ENCODE measurements around the gene PRKAR1B.

PRKAR1B gene

DNA sequence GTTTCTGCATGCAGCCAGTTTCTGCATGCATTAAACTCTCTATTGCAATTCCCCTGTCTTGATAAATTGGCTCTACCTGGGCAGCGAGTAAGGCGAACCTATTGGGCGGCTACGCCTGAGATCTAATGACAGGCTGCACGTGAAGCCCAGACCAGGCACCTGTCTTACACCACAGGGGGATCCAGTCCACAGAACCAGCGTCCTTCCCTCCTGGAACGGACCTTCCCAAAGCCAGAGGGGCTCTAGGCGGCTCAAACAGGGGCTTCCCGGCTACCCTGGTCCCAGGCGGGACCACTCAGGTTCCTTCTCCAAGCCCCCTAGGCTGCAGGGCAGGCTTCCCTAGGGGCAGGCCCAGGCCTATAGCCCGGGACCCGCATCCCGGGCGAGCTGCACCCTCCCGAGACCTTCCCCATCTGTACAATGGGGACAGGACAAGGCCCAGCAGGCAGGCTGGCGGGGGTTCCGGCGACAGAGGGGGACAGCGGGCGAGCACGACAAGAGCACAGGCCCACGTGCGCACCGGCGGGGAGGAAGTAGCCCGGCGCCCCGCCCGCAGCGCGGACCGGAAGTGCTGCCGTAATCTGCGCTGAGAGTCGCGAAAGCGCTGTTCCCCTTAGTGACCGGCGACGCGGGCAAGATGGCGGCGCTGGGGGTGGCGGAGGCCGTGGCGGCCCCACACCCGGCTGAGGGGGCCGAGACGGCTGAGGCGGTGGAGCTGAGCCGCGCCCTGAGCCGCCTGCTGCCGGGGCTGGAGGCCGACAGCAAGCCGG is 812 bp downstream of the PRKAR1B start, which contains the start of gene DNAAF5 (continued):
- TF ChIP-seq ZBTB10 (tag by site-specific recombination; IDR thresholded peaks at IDR 0.05) (peak; percentile 76), ZNF174 (tag by site-specific recombination; IDR thresholded peaks at IDR 0.05) (no peak), ZNF202 (tag by site-specific recombination; IDR thresholded peaks at IDR 0.05; ENCODE audit: borderline replicate concordance) (no peak), ZNF521 (tag by site-specific recombination; IDR thresholded peaks at IDR 0.05) (no peak), MZF1 (tag by site-specific recombination; IDR thresholded peaks at IDR 0.05; ENCODE audit: borderline replicate concordance) (no peak), SP7 (tag by site-specific recombination; IDR thresholded peaks at IDR 0.05) (peak; percentile 53; the same call in 1 of the 2 replicates), ZNF394 (tag by site-specific recombination; IDR thresholded peaks at IDR 0.05; ENCODE audit: borderline replicate concordance) (peak; percentile 24; the same call in 1 of the 2 replicates), ZBTB48 (tag by site-specific recombination; IDR thresholded peaks at IDR 0.05) (0 out of 2 replicates have a peak, but pooled peaks have one; percentile 43), ZBTB7A (tag by site-specific recombination; IDR thresholded peaks at IDR 0.05; ENCODE audit: low read depth) (no peak)

- TF ChIP-seq TCF7L2 (IDR thresholded peaks at IDR 0.05; ENCODE audit: borderline replicate concordance, low read depth, low read length): no peak
- no peak for TF ChIP-seq ZNF76 (tag by site-specific recombination; IDR thresholded peaks at IDR 0.05; ENCODE audit: borderline replicate concordance, low read depth)
- 0 out of 2 replicates have a peak, but pooled peaks have one; percentile 10 for TF ChIP-seq ZNF548 (tag by site-specific recombination; IDR thresholded peaks at IDR 0.05)
- ChIA-PET POLR2A (interaction anchor here (0.5 to 0.7 kb wide), 2 partner anchors 33 to 81 kb away, joined by 3 read pairs; no protein-coding TSS in a partner anchor), CTCF (interaction anchor here (0.8 kb wide), 1 partner anchor 9 kb away, joined by 3 read pairs; no protein-coding TSS in a partner anchor)
- Histone ChIP-seq H3K36me3 (ENCODE audit: control insufficient read depth in 2 of 2, insufficient read depth in 1 of 2, low read length in 2 of 2) (peaks cover 0 to 18% of the 10 kb centered on the region in 2 experiments; a peak in 1 of 3 replicates), H3K4me1 (ENCODE audit: control insufficient read depth, insufficient read depth, low read length) (no peaks in the 10 kb centered on the region), H3K9me3 (ENCODE audit: control insufficient read depth, insufficient read depth, low read depth, low read length) (no peaks in the 10 kb centered on the region), H3K27ac (ENCODE audit: extremely low read depth, low read depth, low read length) (no peak overlapping the region), H3K4me3 (ENCODE audit: low read depth, low read length) (no peak overlapping the region)
Observed at GRCh38 chr7:725223-726005, 1.7 kb downstream of the PRKAR1B start.

- CTCF ChIA-PET: no interaction called here
- POLR2A ChIA-PET: no interaction called here
- TF ChIP-seq, protein P1, sequence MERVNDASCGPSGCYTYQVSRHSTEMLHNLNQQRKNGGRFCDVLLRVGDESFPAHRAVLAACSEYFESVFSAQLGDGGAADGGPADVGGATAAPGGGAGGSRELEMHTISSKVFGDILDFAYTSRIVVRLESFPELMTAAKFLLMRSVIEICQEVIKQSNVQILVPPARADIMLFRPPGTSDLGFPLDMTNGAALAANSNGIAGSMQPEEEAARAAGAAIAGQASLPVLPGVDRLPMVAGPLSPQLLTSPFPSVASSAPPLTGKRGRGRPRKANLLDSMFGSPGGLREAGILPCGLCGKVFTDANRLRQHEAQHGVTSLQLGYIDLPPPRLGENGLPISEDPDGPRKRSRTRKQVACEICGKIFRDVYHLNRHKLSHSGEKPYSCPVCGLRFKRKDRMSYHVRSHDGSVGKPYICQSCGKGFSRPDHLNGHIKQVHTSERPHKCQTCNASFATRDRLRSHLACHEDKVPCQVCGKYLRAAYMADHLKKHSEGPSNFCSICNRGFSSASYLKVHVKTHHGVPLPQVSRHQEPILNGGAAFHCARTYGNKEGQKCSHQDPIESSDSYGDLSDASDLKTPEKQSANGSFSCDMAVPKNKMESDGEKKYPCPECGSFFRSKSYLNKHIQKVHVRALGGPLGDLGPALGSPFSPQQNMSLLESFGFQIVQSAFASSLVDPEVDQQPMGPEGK (tag by site-specific recombination; IDR thresholded peaks at IDR 0.05): no peak
- TF ChIP-seq ZSCAN5A (tag by site-specific recombination; IDR thresholded peaks at IDR 0.05) (no peak), ZNF132 (tag by site-specific recombination; IDR thresholded peaks at IDR 0.05; ENCODE audit: borderline replicate concordance) (no peak), ZNF549 (tag by site-specific recombination; IDR thresholded peaks at IDR 0.05) (no peak), BCL11A (tag by site-specific recombination; IDR thresholded peaks at IDR 0.05; ENCODE audit: low read depth) (no peak), ZNF658 (tag by site-specific recombination; IDR thresholded peaks at IDR 0.05) (no peak), ZNF571 (tag by site-specific recombination; IDR thresholded peaks at IDR 0.05) (no peak), ZNF311 (tag by site-specific recombination; IDR thresholded peaks at IDR 0.05; ENCODE audit: borderline replicate concordance) (no peak), ZSCAN4 (tag by site-specific recombination; IDR thresholded peaks at IDR 0.05) (no peak), FEZF1 (tag by site-specific recombination; IDR thresholded peaks at IDR 0.05) (no peak), ZBTB7A (tag by site-specific recombination; IDR thresholded peaks at IDR 0.05; ENCODE audit: low read depth) (no peak)
Observed at GRCh38 chr7:724298-724697, 2.8 kb downstream of the PRKAR1B start.

More at GRCh38 chr7:724298-724697, 2.8 kb downstream of the PRKAR1B start:
- no peaks in the 10 kb centered on the region for H3K9me3 ChIP-seq (ENCODE audit: control insufficient read depth, insufficient read depth, low read depth, low read length)
- peaks cover 0 to 7% of the 10 kb centered on the region in 2 experiments; a peak in 1 of 3 replicates for H3K36me3 ChIP-seq (ENCODE audit: control insufficient read depth in 2 of 2, insufficient read depth in 1 of 2, low read length in 2 of 2)
- H3K4me3 ChIP-seq (ENCODE audit: low read depth, low read length): no peak overlapping the region
- H3K27ac ChIP-seq (ENCODE audit: extremely low read depth, low read depth, low read length): no peak overlapping the region
- H3K4me1 ChIP-seq (ENCODE audit: control insufficient read depth, insufficient read depth, low read length): no peaks in the 10 kb centered on the region
